HG03571 (cell line): ENCODE measurements around the gene SEPTIN8.
A peak's percentile ranks its signal among the peaks of the same experiment; 100 is the strongest.

ENCODE experiments used
- ATAC-seq: cut with Tn5 transposase; IDR thresholded peaks from one replicate; pipeline ENCODE4 v1.9.1; 2021; ENCODE audit not compliant: unreplicated experiment

SEPTIN8 gene

DNA sequence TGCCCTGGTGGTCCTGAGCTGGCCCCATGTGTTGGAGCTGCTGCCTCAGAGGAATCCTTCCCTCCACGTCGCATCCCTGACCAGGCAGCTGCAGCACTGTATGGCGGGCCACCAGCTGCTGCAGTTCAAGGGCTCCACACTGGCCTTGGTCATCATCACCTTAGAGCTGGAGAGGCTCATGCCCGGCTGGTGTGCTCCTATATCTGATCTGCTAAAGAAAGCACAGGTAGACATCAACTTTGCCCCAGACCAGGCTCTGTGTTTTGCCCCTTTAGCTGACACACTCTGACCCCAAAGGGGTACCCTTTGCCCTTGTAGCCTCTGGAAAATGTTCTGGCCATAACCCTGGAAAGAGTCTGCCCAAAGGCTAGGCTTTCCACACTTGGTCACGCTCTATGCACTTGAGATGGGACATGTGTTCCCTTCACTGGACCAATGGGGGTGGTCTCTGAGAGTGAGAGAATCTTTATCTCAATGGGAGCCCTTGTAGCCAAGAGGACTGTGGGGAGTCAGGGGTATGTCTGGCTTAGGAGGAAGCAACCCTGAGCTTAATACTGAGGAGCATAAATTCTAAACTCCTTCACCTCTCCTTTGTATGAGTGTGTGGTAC lies 25.0 kb downstream of the SEPTIN8 start:
- ATAC-seq: no peak

DNA sequence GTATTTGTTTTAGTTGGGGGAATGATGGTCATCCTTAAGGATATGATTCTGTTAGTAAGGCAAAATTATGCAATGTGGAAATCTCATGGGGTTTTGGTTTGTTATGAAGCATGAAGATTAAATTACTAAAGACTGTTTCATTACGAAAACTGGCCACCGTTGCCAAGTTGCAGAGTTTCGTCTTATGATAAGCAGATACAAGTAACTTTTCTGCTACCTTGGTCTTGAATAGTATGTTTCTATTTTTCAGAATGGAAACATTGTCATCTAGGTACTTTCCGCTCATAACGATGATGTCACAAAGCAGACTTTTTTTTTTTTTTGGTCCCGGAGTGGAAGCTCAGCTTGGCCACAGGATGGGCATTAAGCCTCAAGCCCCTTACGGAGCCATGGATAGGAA lies 25.6 kb downstream of the SEPTIN8 start:
- no peak for ATAC-seq

DNA sequence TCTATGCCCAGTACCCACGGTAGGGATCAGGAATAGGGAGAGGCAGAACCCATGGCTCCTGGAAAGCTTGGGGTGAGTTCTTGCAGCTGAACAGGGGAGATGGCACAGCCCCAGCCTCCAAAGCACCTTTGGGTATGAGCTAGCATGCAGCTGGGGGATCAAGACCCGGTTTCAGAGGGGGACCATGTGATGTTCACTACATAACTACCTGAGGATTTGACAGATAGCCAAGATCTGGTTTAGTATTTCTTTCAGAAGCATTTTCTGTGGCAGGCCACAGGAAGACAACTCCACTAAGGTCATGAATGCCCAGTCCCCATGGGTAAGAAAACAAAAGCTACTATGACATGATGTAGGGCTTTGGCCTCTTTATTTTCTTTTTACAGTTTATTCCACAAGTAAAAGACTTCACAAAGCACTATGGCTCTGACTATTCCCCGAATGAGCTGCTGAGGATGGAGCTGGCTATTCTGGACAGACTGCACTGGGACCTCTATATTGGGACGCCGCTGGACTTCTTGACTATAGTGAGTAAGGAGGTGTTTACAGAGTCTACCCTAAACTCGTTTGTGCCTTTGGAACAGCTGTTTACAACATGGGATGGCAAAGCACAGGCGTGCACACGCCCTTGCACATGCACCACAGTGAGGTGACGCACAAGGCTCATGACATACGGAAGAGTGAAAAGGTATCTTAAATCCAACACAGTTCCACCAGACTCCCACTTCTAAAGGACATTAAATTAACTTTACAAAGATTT lies 26.4 kb downstream of the SEPTIN8 start:
- ATAC-seq: peak; percentile 49

DNA sequence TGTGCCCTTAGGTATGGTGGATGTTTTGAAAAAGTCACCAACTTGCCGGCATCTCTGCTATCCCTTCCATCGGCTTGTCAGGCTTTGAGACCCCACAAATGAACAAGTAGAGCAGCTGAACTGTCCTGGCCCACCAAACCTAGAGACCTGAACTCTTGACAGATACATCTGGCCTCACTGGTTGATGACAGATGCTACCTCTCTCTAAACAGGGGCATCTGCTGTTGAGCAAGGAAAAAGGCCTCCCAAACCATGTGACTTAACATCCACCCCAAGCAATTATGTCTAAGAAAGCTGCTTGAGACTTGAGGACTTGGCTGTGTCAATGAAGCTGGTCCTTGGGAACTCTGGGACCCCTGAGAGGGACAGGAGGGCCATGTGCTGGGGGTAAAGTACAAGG lies 27.5 kb downstream of the SEPTIN8 start:
- ATAC-seq: no peak

DNA sequence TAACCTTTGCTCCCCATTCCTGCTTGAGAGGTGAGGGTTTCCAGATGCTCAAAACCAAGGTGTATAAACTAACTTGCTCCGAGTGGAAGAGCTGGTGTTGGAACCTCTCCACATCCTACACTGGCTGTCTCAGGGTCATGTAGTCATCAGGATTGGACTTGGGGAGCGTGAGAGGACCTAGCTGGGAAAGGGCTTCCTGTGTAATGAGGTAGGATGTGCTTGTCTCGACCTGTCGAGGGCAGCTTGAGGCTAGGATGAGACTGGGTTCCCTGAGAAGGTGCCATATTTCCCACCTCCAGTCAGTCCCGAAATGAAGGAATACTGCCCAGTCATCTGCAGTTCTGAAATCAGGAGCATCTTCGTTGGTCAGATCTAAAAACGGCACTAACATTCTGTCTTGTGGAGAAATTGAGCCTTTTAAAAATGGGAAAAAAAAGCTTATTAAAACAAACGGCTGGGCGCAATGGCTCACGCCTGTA lies 28.5 kb downstream of the SEPTIN8 start:
- ATAC-seq: no peak

DNA sequence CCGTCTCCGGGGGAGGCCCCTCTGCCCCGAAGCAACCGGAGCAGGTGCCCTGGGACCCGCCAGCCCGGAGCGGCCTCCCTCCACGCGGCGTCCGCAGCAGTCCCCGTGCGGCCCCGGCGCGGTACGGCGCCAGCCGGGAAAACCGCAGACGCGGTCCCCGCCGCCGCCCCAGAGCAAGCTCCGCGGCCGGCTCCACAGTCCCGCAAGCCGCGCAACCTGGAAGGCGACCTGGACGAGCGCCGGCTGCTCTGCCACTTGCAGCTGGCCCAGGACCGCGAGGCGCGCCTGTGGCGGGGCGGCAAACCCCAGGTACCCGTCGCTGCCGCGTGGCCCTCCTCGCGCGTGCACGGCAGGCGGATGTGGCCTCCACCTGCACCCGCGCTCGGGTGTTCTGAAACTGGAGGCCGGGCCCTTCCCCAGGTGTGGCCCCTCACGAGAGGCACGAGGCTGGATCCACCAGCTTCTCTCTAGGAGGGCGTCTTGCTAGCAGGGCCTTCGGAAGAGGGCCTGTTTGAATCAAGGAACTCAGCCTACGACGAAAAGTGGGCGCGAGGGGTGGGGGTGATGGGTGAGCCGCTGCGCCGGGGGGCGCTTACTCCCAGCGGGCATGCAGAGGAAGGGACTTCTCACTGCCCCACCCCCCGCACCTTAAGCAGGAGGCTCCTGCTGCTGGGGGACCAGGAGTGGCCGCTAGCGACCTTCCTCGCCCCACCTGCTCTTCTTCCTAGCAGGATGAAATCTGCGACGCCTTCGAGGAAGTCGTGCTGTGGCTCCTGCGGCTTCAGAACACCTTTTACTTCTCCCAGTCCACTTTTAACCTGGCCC lies 29.2 kb downstream of the SEPTIN8 start:
- no peak for ATAC-seq

DNA sequence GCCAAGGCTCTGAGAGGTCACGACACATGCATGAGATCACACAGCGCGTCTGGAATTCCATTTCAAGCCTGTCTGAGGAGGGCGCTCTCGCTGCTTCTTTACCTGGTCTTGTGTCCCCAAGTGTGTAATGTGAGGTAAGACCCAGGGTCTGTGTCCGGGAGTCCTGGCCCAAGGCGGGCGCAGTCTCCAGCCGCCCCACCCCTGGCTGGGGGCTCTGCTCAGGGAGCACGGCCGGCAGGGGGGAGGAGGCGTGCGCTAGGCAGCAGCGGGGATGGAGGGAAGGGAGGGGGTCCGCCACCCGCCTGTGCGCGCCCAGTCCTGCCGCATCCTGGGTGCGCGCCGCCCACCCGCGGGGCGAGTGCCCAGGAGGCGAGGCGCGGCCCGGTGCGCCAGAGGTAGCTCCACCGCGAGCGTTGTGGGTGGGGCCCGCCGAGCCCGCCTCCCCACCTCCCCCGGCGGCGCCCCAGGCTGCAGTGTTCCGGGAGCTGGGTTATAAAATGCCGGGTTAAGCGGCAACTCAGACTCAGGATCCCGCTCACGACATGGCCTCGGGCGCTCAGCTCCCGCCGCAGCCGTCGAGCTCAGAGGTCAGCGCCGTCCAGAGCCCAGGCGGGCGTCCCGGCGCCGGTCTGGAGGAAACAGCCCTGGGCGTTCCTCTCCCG lies 30.0 kb downstream of the SEPTIN8 start, which contains the start of gene CCNI2:
CCNI2 (plus strand) TSS at position 473 of the 662 bp plus-strand sequence; CDS start at position 543, 70 bp downstream.
- ATAC-seq: no peak

DNA sequence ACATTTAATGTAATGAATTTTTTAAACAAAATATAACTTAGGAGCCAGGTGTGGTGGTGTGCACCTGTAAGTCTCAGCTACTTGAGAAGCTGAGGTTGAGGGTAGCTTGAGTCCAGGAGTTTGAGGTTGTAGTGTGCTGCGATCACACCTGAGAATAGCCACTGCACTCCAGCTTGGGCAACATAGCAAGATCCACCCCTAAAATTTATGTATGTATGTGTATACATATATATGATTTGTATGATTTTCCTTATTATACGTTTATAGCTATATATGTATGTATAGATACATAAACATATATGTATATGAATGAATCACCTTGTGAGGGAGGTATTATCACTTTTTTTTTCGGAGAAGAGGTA lies 30.5 kb downstream of the SEPTIN8 start:
- no peak for ATAC-seq

DNA sequence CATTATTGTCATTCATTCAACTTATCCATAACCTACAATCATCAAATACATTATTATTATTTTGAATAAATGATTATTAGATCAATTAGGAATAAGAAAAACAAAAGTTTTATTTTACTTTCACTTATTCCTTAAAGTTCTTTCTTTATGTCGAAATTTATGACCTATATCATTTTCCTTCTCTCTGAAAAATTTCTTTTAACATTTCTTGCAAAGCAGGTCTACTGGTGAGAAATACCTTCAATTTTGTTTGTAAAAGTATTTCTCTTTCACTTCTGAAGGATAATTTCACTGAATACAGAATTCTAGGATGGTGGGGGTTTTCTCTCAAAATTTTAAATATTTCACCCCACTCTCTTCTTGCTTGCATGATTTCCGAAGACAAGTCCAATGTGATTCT lies 32.4 kb downstream of the SEPTIN8 start:
- no peak for ATAC-seq

DNA sequence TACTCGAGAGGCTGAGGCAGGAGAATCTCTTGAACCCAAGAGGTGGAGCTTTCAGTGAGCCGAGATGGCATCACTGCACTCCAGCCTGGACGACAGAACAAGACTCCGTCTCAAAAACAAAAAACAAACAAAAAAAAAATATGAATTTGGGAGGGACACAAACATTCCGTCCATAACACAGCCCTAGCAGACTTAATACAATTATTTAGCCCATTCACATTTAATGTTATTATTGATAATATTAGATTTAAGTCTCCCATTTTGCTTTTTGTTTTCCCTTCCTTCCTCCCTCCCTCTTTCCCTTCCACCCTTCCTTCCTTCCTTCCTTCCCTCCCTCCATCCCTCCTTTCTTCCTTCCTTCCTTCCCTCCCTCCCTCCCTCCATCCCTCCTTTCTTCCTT lies 34.4 kb downstream of the SEPTIN8 start:
- ATAC-seq: no peak

DNA sequence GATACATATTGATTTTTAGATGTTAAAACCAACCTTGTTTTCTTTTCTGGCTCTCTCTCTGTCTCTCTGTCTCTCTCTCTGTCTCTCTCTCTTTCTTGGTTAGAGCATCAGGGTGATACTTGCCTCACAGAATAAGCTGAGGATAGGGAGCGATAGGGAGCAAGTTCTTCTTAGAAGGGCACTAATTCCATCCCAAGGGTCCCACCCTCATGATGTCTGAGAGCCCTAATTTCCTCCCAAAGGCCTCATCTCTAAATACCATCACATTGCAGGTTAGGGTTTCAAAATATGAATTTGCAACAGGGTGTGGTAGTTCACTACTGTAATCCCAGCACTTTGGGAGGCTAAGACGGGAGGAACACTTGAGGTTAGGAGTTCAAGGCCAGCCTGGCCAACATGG lies 34.9 kb downstream of the SEPTIN8 start:
- no peak for ATAC-seq

DNA sequence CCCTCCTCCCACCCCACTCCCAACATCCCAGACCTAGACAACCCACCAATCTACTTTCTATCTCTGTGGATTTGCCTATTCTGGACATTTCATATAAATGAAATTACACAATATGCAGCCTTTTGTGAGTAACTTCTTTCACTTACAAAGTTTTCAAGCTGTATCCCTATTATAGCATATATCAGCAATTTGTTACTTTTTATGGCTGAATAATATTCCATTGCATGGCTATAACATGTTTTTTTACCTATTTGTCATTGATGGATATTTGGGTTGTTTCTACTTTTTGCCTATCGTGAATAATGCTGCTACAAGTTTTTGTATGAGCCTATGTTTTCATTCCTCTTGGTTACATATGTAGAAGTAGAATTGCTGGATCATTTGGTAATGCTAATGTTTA lies 37.8 kb downstream of the SEPTIN8 start:
- no peak for ATAC-seq

DNA sequence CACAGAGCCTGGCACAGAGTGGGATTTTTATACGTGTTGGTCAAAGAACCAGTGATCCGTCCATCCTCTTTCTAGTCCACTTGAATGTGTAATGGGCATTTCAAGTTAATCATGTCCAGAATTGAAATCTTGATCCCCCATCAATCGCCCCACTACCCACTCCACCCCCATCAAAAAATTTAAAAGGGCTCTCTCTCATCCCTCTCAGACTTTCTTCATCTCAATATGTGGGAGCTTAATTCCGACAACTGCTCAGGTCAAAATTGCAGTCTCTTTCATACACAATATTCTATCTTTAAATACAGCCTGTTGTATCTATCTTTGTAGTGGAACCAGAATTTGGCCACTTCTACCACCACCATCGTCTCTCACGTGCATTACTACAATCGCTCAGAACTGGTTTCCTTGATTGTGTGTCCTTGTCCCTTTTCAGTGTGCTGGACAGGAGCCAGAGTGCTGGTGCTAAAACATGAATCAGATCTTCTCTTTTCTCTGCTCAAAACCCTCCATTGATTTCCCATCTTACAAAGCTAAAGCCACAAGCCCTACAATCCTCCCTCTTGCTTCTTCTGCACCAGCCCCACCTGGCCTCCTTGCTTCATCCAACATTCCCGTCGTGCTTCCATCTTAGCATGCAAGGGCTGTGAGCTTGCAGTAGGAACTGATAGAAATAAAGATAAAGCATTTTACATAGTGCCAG lies 38.9 kb downstream of the SEPTIN8 start:
- ATAC-seq: no peak

DNA sequence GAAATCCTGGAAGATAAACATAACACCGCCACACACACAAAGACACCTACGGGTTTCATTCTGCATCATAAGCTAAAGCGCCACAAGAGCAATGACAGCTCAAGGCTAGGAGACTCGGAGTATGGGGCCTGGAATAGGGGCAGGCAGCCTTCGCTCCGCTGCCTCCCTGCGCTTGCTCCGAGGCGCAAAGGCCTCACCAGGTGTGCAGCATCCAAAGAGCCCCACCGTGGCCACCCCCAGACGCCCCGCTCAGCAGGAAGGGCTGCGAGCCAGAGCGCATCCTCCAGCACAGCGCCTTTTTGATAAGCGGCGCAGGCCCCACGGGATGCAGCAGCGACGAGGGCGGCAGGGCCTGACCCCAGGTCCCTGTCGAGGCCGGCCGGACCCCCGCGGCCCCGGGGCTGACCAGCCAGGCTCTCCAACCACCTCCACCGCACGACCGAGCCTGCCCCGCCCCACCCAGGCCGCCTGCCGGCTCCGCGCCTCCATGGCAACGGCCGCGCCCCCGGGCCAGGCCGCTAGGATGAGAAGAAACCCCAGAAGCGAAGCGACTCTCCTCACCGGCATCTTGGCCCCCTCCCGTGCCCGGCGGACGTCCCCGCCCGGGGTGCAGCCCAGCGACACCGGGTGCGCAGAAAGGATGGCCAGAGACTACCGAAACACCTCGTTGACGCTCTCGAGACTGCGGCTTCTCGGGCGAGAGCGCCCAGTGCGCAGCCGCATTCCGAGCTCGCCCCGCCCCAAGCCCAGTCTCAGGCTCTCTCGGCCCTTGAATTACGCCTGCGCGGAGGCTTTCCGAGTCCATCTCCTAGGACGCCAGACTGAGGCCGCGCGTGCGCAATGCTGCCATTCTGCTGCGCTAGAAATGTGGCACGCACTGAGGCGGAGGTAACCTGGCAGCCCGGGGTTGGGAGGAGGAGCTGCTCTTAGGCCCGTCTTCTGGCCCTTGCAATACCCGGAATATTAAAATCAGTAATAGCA lies 39.9 kb downstream of the SEPTIN8 start, which contains the start of gene KIF3A:
KIF3A (minus strand) TSS at position 694 of the 981 bp plus-strand sequence; CDS start at position 567, 127 bp downstream.
- ATAC-seq: peak; percentile 93

DNA sequence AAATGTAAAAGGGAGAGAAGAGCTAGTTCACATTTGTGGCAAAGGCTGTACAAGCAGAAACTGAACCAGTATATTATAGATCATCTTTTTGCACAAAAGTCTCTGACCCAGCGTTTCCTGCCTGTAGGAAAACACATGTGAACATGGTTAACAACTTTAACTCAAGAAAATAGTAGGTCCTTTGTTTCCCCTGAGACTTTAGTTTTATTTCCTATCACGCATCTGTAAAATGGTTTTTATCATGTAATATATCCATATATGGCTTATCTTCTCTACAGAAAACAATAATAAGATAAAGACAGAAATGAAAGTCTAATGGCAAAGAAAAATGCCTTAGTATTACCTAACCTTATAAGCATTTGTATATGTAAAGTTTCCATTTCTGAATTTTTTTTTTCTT lies 42.4 kb downstream of the SEPTIN8 start:
- ATAC-seq: no peak

DNA sequence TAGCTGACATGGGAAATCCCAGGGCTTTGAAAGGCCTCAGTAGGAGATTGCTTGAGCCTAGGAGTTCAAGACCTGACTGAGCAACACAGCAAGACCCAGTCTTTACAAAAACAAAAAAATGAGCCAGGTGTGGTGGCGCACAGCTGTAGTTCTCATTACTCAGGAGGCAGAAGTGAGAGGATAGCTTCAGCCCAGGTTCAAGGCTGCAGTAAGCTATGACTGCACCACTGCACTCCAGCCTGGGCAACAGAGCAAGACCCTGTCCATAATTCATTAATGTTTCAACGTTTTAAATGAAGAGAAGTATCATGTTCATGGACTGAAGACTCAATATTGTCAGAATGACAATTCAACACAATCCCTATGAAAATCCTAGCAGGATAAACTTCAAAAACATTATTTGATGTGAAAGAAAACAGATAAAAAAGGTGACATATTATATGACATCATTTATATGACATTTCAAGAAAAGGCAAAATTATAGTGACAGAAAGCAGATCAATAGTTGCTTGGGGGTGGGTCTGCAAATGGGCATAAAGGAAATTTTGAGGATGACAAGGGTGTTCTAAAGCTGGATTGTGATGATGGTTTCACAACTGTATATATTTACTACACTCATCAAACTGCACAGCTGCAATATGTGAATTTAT lies 43.4 kb downstream of the SEPTIN8 start:
- ATAC-seq: no peak

DNA sequence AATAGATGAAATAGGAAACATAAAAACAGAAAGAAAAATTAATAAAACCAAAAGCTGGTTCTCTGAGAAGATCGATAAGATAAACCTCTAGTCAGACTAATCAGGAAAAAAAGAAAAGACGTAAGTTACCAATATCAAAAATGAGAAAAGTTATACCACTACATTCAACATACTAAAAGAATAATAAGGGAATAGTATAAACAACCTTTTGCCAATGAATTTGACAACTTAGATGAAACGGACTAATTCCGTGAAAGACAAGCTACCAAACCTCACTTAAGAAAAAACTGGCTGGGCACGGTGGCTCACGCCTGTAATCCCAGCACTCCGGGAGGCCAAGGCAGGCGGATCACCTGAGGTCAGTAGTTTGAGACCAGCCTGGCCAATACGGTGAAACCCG lies 47.1 kb downstream of the SEPTIN8 start:
- ATAC-seq: no peak

DNA sequence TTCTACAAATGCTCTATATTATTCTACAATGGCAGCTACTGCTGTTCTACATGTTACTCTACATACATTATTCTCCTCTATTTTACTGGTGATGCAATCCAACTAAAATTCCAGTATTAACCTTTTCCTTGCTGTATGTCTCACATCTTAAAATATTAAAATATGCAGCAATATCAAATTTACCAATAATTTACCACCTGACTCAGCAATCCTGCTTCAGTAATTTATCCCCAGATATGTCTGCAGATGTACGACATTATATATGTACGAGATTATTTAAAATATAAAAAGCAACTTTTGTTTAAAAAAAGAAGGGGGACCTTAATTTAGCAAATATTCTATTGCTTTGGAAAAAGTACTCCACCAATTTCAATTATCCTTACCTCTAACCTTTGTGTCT lies 51.3 kb downstream of the SEPTIN8 start:
- ATAC-seq: no peak
